IPS DF 4.7 (cell line): ENCODE data around the gene PACS1.

ENCODE experiments used
- DNase-seq: peaks from one replicate; pipeline ENCODE4 v3.0.0-alpha.2; 2013; ENCODE audit warnings: low spot score; ENCODE audit errors: extremely low read depth

Gene PACS1

DNA sequence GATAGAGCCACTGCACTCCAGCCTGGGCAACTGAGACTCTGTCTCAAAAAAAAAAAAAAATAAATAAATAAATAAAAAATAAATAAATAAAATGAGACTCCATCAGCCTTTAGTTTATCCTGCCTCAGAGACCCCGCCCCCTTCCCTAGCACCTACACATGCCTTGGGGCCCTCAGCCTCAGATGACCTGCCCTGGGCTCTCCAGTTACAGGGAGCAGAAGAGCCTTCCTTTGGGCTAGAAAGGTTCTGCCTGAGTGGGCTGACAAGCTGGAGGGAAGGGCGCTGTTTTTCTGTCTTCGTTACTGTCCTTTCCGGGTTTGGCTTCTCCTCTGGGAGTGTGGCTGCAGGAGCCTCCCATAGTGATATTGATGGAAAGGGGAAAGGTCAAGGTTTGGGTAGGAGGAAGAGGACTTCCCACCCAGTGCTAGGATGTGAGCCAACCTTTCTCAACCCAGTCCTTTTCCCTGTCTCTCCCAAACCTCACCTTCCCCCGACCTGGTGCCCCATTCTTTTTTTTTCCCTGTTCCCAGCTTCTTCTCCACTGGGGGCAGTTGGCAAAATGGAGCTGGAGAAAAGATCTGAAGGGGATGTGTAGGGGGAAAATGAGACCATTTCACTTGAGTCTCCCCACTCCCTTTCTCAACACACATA, 19.4 kb upstream of the PACS1 start:
- DNase-seq = no peak

DNA sequence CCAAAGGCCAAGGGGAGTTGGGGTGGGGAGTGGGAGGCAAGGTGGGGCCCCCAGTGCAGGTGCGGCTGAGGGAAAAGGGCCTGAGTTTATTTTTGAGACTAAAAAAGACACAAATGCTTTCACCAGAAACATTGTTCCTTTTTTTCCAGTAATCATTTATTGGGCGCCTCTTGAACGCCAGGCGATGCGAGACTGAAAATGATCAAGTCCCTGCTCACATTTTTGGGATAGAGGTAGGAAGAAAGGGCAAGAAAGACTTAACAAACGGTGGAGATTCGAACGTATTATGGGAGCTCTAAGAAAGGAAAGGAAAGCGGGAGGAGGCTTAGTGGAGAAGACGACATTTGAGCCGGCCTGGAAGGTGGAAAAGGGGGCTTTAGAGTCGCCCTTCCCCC, 18.7 kb upstream of the PACS1 start:
- DNase-seq = no peak

DNA sequence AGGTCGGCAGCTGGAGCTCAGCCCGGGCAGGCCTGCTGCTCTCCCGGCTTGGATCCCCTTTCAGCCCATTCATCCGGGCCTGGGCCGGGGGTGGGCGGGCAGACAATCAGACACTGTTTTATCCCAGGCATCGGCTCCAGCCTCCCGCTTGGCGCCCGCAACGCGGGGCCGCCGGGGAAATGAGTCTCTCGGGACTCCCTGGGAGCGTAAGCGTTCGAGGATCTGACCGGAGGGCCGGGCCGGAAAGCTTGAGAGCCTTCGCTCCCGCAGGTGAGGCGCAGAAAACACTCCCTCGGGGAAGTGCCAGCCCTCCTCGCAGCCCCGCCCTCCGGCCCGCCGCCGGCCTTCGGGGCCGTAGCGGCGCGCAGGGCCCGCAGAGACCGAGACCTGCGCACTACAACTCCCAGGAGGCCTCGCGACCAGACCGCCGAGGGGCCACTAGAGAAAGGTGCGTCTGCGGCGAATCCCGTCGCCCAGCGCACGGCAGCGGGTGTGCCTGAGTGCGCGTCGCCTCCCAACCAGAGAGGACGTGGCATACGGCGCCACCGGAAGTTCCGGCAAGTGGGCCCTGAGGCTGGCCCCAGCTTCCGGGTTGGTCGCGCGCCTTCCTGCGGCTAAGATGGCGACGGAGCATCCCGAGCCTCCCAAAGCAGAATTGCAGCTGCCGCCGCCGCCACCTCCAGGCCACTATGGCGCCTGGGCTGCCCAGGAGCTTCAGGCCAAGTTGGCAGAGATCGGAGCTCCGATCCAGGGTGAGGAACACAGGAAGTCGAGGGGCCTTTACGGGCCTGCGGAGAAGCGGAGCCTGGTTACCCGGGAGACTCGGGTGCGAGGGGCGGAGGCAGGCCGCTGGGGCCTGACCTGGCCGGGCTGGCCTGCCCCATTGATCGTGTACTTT, 18.1 kb upstream of the PACS1 start, which contains the start of gene SF3B2:
Gene SF3B2 (plus strand): TSS at position 599 of the 898 bp plus-strand sequence. CDS start 21 bp downstream, at position 620.
- no peak for DNase-seq

DNA sequence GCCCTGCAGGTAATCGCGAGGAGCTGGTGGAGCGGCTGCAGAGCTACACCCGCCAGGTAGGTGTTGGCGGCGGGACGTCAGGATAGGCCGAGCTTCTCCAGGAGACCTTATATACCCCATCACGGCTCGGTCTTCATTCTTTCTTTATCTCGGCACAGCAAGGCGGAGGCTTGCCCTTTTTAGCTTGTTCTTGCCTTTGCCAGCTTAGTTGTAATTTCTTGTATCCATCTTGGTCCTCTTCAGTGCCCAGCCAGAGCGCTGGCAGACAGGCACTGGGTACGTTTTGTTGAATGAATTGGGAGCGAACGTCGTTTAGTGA, 17.4 kb upstream of the PACS1 start:
- DNase-seq = no peak

DNA sequence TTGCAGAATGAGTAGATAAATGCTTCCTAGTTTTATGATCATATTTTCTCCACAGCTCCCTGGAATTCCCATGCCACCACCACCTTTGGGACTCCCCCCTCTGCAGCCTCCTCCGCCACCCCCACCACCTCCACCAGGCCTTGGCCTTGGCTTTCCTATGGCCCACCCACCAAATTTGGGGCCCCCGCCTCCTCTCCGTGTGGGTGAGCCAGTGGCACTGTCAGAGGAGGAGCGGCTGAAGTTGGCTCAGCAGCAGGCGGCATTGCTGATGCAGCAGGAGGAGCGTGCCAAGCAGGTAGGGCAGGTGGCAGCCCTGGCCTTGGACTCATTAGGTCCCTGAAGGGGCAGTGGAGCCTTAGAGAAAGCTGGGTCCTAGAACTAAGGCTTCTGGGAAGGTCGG, 15.1 kb upstream of the PACS1 start:
- no peak for DNase-seq

DNA sequence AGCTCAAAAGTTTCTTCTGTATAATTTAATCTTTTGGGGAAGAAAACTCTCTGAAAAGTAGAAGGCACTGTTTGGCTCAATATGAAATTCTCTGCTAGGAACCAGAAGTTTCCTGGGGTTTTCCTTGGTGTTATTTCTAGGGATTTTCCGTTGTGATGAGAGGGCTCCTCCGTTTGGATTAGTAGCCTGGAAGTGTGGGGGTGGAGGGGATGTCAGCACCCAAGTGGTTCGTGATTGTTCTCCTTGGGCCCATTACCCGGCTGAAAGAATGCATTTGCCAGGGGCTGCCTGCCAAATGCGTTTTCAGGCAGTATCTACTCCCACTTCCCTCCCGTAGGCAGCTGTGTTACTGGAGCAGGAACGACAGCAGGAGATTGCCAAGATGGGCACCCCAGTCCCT, 13.6 kb upstream of the PACS1 start:
- DNase-seq = no peak

DNA sequence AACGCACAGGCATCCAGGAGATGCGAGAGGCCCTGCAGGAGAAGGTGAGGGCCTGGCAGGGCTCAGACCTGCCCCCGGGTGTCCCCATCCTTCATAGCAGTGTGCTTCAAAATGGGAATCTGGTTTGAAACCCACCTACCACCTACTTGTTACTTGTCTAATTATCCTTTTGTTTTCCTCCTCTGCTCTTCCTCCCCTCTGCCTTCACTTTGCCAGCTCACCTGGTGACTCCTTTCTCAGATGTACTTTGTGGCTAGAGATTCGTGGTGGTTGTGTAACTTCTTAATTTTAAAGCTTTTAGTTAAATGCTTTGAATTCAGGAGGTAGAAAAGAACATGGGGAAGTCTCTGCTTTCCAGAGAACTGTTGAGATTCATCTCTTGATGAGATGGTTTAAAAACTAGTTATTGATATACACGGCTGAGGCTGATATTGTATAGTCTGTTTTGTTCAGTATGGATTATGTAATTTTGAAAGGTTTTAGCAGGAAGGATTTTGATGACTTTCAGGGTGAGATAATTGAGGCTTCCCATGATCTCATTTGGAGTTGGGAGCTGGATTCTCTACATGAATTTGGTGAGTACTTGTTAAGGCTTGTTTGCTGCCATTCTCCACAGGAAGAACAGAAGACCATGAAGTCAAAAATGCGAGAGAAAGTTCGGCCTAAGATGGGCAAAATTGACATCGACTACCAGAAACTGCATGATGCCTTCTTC, 9.9 kb upstream of the PACS1 start:
- no peak for DNase-seq

DNA sequence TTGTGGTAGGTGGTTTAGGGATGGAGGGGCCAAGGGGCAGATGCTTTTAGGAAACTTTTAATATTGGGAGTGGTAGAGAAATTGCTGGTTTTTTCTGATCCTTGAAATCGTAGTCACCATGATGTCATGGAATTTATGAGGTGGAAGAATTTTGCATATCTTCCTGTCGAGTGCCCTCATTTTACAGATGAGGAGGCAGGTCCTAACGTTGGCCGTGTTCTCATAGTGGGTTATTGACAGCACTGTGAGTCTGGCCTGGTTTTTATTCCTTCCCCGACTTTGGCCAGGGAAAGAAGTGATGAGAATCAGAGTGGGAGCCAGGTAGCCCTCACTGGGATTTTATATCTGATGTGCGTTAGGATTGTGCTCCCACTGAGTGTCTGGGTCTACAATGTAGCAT, 8.8 kb upstream of the PACS1 start:
- no peak for DNase-seq

DNA sequence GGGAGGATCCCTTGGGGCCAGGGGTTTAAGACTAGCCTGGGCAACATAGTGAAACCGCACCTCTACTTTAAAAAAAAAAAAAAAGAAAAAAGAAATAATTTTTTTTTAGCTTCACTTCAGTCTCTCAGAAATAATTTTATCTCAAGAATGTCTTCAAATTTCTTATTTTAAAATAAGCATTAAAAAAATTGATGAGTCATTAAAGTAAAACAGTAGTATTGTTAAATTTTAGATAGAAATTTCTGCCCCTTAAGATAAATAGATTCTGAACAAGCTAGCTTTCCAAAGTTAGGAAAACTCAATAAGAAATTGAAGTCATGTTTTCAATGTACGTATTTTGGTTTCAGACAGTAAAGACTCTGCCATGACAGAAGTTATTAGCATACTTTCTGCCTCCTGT, 7.7 kb upstream of the PACS1 start:
- no peak for DNase-seq

DNA sequence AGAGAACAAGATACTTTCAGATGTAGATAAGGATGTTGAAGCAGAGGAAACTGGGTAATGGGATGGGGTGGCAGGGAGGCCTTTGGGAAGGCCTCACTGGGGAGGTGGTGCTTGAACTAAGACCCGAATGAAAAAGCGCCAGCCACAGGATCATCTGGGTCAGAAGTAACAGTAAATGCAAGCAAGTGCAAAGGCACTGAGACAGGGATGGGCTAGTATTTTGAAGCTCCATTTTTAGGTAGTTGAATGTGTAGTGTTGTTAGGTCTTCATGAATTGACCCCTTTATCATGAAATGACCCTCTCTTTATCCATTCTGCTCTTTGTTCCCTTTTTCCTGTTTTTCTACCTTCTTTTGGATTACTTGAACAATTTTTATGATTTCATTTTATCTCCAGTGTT, 6.2 kb upstream of the PACS1 start:
- DNase-seq = no peak

DNA sequence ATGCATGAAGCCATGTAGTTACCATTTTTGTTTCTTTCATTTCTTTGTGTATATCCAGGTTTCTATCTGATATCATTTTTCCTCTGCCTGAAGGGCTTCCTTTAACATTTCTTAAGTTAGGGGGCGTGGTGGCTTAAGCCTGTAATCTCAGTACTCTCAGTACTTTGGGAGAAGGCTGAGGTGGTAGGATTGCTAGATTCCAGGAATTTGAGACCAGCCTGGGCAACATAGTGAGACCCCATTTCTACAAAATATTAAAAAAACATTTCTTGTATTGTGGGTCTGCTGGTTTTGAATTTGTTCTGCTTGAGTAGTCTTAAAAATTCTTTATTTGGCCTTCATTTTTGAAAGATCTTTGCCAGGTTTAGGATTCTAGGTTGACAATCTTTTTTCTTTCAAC, 5.5 kb upstream of the PACS1 start:
- DNase-seq = no peak

DNA sequence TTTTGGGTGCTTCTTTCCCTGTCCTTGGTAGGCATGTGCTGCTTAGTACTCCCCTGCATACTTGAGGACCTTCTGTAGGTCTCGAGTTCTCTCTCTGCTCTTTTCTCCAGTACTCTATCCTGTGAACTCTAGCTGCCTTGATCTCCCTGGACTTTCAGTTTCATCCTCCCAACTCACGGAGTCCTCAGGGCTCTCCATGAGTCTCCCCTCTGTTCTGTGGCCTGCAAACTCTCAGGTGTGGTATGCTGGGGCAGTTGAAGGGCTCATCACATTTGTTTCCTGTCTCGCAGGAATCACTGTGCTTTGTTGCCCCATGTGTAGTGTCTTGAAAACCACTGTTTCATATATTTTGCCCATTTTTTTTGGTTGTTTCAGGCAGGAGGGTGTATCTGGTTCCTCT, 3.3 kb upstream of the PACS1 start:
- DNase-seq = no peak

DNA sequence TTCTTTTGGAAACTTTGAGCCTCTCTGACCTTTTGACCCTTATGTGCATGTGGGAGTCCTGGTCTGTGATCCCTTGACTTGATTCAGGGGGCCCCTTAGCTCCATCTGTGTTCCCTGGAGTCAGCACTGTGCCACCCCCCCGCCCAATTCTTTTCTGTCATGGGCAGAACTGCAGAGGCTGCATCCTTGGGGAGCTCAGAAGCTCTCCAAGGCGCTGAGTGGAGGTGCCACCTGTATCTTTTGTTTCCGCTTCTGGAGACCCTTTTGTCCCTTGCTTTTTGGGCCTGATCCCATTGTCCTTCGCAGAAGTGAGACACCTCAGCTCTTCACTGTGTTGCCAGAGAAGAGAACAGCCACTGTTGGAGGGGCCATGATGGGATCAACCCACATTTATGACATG, 2.4 kb upstream of the PACS1 start:
- no peak for DNase-seq

DNA sequence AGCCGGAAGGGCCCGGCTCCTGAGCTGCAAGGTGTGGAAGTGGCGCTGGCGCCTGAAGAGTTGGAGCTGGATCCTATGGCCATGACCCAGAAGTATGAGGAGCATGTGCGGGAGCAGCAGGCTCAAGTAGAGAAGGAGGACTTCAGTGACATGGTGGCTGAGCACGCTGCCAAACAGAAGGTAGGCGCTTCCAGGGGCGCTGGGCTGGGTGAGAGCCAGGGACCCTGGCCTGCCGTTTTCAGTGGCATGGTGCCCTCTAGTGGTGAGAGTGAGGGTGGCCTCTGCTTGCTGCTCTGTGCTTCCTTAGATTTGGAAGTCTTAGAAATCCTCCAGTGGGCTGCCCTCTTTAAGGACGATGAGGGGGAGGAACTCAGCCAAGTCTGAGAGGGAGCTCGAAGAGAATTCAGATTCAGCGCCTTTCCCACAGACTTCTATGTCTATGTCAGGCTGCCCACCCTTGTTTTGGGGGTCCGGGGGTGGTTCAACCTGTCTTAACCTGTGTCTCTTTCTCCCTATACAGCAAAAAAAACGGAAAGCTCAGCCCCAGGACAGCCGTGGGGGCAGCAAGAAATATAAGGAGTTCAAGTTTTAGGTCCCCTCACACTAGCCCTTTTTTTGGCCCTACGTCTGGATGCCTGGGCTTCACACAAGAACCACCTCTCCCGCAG, 1.8 kb upstream of the PACS1 start:
- no peak for DNase-seq

DNA sequence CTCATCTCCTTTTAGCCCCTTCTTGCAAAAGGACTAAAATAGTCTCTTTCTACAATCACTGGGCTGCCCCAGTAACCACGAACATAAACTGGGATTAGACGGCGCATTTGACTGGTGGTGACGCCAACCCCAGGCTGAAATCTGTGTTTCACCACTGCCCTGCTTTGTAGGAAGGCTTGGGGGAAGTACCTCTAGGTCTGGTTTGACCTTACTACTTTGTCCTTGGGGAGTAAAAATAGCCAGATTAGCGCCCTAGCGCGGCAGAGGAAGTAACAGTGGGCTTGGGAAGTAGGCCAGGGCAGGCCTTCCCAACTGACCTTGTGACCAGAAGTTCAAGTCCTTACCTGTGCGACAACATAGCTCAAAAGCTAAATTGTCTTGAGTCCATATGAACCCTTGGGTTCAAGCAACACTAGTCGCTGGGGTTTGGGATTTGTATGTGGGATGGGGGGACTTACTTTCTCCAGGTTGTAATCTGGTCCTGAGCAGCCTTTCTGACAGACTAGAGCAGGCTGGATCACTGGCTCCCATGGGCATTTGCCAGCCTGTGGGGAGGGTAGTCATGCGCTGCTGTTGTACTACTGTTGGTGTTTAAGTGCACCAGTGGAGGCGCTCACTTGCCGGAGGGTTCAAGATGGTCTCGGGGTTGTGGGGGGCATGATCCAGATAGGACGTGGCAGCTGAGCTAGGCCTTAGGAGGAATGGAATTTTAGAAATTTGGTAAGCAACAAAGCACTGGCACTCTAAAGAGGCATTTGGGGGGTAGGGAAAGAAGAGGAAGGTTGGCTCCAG, 953 bp upstream of the PACS1 start:
- DNase-seq = no peak

DNA sequence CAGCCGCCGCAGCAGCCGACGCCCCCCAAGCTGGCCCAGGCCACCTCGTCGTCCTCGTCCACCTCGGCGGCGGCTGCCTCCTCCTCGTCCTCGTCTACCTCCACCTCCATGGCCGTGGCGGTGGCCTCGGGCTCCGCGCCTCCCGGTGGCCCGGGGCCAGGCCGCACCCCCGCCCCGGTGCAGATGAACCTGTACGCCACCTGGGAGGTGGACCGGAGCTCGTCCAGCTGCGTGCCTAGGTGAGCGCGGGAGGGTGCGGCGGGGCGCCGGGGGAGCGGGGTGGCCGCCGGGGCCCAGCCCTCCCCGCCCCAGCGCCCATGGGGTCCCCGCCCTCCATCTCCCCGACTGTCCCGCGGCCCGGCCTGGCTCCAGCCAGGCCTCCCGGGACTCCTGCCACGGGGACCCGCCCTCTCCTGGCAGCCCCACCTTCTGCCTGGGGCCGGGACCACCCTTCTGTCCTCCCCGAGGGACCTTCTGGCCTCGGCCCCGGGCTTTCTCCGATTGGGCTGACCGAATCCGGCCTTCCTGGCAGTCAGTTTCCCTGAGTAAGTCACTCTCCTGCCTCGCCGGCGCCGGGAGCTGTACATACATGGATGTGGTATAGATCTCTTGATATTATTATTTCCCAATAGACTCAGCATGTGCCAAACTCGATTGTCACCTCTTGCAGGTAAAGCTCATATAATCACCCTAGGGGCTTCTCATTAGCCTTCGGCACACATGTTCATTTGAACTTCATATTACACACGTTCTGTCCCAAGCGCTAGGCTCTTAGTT, 720 bp downstream of the PACS1 start:
- no peak for DNase-seq

DNA sequence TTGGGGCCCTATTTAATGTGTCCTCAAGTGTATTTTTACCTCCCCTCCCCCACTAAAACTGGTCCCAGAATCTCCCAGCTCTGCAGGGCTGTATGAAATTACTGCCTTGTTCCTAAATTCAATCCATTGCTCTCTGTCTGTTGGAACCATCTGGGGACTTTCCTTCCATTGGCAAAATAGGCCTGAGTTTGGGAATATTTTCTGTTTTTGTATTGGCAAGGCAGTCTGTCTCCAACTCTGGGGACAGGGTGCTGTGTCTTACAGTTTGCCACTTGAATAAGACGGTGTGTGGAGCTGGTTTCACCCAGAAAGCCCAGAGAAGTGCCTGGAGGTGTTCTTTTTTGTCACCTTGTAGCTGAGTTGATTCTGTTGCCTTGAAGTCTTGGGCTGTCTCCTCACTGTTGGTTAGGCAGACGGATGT, 1.3 kb downstream of the PACS1 start:
- DNase-seq = no peak

DNA sequence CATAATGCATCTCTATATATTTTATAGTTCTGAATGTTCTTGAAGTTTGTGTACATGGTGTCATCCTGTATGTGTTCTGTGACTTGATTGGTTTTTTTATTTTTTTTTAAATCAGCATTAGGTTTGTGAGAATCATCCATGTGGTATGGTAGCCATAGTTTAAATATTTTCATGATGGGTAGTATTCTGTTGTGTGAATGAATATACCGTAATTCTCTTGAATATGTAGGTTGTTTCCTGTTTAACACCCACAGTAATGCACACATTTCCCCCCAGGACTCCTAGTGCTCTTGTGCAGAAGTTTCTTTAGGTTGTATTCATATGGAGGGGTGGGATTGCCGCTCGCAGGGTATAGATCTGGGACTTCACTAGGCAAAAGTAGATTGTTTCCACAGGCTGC, 2.0 kb downstream of the PACS1 start:
- no peak for DNase-seq

DNA sequence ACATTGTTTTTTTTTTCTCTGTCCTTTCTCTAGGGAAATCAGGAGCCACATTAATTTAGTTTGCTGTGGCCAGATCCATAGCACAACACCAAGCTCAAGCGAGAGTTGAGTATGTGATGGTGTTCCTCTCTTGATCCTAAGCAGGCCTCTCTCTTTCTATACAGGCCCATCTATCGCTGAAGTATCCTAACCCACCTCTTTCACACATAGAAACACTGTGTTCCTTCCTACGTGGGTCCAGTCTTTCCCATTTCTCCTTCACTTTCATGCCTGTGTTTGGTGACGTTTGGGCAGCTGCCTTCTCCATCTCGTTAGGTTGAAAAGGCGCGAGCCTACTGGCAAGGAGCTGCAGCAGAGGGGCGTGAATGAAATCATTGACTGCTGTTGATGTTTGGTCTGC, 2.4 kb downstream of the PACS1 start:
- no peak for DNase-seq

DNA sequence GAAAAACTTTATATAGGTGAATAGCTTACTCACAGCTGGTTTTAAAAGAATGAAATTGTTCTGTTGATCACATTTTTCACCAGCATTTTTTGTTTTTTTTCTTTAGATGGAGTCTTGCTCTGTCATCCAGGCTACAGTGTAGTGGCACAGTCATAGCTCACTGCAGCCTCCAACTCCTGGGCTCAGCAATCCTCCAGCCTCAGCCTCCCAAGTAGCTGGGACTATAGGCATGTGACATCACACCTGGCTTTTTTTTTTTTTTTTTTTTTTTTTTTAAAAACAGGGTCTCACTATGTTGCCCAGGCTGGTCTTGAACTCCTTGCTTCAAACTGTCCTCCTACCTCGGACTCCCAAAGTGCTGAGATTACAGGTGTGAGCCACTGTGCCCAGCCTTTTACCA, 3.6 kb downstream of the PACS1 start:
- DNase-seq = no peak
